ENCODE measurements around the gene RNU1-2. TPM values are rescaled to one million over a fixed set of nuclear protein-coding genes. Genes with fewer than 3 reads are reported as not detected.
"Not testable (repeated sequence)": the region's sequence is repeated elsewhere in the genome, so short reads cannot be mapped to it uniquely, and the experiment has no call there.

Gene RNU1-2
- total and polyA plus RNA-seq, 3 donors from 2014 or later, result under 0.01 to 18.9 (median under 0.01) TPM

DNA sequence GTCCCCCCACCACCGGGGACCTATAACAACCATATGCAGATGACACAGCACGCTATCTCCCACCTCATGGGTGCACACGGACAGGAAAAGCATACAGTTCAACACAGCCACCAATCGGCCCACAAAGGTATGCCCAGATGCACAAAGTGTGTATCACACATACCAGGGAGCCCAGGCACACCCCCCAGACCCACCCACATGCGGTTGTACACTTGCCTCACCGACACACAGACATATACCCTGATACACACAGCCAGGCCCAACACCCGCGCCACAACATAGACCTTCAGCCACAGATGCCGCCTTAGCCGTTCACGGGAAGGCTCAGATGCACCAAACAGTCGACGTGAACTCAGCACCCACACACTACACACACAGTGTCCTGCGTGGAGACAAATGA is 31.5 kb downstream of the RNU1-2 start:
- Histone ChIP-seq H3K27ac (no peak overlapping the region), H3K4me3 (no peak overlapping the region), H3K36me3 (ENCODE audit: low read depth, missing control alignments) (no peaks in the 10 kb centered on the region), H3K9me3 (no peaks in the 10 kb centered on the region), H3K4me1 (no peaks in the 10 kb centered on the region), H3K27me3 (no peaks in the 10 kb centered on the region)
- WGBS, 2 donors, result 82 to 85% methylated on average over 14 of the region's 14 CpGs
- intact Hi-C loops (cut with DNase I; ENCODE audit: low total_unique reads), result no loop called here
- DNase-seq, result no peak
- TF ChIP-seq POLR2A (IDR thresholded peaks at IDR 0.05), result no peak
- TF ChIP-seq, protein P1, sequence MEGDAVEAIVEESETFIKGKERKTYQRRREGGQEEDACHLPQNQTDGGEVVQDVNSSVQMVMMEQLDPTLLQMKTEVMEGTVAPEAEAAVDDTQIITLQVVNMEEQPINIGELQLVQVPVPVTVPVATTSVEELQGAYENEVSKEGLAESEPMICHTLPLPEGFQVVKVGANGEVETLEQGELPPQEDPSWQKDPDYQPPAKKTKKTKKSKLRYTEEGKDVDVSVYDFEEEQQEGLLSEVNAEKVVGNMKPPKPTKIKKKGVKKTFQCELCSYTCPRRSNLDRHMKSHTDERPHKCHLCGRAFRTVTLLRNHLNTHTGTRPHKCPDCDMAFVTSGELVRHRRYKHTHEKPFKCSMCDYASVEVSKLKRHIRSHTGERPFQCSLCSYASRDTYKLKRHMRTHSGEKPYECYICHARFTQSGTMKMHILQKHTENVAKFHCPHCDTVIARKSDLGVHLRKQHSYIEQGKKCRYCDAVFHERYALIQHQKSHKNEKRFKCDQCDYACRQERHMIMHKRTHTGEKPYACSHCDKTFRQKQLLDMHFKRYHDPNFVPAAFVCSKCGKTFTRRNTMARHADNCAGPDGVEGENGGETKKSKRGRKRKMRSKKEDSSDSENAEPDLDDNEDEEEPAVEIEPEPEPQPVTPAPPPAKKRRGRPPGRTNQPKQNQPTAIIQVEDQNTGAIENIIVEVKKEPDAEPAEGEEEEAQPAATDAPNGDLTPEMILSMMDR (IDR thresholded peaks at IDR 0.05), result no peak

DNA sequence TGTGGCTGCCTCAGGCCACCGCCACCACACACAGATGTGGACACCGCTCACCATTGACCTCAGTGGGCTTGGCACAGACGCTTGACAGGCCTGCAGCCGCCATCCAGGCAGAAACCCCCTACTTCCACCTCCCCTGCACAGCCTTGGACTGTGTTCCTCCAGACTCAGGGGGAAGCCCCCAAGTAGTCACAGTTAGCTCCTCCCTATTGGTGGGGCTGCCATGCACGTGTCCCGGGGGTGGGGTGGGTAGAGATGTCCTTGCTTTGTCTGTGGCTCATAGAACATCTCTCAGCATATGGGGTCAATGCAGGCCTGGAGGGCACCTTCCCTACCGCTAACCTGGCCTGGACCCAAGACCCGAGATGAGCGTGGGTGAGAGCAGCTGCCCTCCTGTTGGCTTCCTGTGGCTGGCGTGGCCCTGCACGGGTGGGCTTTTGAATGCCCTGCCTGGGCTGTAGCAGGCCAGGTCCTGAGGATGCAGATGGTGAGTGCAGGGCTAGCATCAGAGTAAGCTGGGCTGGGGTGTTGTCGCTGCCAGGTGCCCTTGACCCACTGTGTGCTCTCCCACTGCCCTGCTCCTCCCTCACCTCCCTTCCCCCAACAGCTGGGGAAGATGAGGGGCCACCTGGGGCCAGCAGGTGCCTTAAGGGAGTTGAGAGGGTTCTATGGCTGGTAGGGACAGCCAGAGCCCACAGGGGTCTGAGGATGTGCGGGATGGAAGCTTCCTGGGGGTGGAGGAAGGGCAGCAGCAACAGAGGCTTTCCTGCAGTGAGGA is 32.1 kb downstream of the RNU1-2 start:
- Histone ChIP-seq H3K4me1 (no peaks in the 10 kb centered on the region), H3K4me3 (no peak overlapping the region), H3K27me3 (no peaks in the 10 kb centered on the region), H3K27ac (no peak overlapping the region), H3K36me3 (ENCODE audit: low read depth, missing control alignments) (no peaks in the 10 kb centered on the region), H3K9me3 (no peaks in the 10 kb centered on the region)
- DNase-seq, result no peak
- 77 to 79% methylated on average over 11 to 13 of the region's 13 CpGs for WGBS, 2 donors
- intact Hi-C loops (cut with DNase I; ENCODE audit: low total_unique reads), result no loop called here
- TF ChIP-seq POLR2A (IDR thresholded peaks at IDR 0.05), result no peak
- TF ChIP-seq, protein P1 (IDR thresholded peaks at IDR 0.05), result no peak

DNA sequence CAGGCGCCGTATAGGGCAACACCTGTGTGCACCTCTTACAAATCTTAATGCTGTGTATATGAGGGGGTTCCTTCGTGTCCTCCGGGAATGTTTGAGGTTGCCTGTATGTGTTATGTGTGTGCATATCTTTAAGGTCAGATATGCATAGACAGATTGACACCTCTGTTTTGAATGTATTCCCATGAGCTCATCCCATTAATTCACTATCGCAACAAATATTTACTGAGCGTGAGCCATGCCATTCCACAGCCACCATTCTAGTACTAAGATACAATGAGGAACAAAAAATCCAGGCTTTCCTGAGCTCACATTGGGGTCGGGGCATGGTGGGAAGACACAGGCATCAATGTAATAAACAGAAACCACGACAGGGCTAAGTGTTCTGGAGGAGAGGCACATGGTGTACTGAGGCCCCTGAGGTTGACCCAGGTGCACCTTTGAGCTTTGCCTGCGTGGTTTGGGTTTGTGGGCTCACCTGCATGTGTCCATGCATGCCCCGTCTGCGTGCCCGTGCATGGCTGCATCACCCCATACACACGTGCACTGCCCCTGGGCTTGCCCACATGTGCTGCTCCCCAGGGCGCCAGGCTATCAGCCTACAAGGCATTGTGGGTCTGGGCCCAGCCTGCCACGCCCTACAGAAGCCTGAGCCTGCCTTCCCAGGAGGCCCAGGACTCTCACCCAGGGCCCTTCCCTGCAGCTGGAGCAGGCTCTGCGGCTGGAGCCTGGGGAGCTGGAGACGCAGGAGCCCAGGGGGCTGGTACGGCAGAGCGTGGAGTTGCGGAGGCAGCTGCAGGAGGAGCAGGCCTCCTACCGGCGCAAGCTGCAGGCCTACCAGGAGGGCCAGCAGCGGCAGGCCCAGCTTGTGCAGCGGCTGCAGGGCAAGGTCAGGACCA is 33.6 kb downstream of the RNU1-2 start:
- H3K4me3 ChIP-seq; DNase-seq; H3K4me1 ChIP-seq; H3K27me3 ChIP-seq; H3K9me3 ChIP-seq; H3K27ac ChIP-seq; H3K36me3 ChIP-seq (ENCODE audit: low read depth, missing control alignments); intact Hi-C loops (cut with DNase I; ENCODE audit: low total_unique reads): not testable (repeated sequence)
- 90 to 94% methylated on average over 24 of the region's 24 CpGs for WGBS, 2 donors

DNA sequence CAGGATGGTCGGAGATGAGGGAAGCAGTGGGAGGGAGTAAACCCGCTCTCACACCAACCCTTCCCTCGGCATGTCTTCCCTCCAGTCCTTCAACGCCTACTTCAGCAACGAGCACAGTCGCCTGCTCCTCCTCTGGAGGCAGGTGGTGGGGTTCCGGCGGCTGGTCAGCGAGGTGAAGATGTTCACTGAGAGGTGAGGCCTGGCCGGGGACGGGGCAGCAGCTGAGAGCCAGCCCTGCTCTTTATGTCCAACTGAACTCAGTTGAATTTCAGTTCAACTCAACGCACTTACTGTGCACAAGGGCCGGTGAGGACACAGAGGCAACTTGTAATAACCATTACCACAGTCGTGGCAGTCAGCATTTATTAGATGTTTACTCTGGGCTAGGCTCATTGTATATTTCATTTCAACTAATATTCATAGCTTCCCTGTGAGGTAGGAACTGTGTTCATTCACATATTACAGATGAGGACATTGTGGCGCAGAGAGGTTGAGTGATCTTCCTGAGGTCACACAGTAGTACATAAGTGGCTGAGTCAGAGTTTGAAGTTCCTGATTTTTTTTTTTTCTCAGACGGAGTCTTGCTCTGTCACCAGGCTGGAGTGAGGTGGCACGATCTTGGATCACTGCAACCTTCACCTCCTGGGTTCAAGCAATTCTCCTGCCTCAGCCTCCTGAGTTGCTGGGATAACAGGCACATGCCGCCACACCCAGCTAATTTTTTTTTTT is 35.6 kb downstream of the RNU1-2 start:
- WGBS, 2 donors, result 86 to 91% methylated on average over 18 of the region's 18 CpGs
- H3K36me3 ChIP-seq (ENCODE audit: low read depth, missing control alignments); H3K27ac ChIP-seq; H3K4me1 ChIP-seq; DNase-seq; intact Hi-C loops (cut with DNase I; ENCODE audit: low total_unique reads); H3K27me3 ChIP-seq; H3K4me3 ChIP-seq; H3K9me3 ChIP-seq: not testable (repeated sequence)

DNA sequence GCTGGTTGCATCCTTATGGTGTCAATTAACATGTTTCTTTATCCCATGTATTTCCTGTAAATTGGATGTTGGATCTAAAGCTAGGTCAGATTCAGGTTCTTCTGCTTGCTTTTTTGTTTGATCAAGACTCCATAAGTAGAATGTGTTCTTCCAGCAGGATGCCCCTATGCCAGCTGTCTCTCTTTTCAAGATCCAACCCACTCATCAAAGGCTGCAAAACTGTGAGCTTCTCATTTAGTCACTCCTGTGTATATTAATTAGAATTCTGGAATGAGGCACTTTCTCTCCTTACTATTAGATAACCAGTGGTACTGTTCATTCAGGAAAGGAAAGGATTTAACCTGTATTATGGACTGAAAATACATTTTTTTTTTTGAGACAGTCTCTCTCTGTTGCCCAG is 38.2 kb downstream of the RNU1-2 start:
- DNase-seq; H3K27me3 ChIP-seq; H3K27ac ChIP-seq; H3K36me3 ChIP-seq (ENCODE audit: low read depth, missing control alignments); H3K4me1 ChIP-seq; intact Hi-C loops (cut with DNase I; ENCODE audit: low total_unique reads); H3K9me3 ChIP-seq; H3K4me3 ChIP-seq: not testable (repeated sequence)

DNA sequence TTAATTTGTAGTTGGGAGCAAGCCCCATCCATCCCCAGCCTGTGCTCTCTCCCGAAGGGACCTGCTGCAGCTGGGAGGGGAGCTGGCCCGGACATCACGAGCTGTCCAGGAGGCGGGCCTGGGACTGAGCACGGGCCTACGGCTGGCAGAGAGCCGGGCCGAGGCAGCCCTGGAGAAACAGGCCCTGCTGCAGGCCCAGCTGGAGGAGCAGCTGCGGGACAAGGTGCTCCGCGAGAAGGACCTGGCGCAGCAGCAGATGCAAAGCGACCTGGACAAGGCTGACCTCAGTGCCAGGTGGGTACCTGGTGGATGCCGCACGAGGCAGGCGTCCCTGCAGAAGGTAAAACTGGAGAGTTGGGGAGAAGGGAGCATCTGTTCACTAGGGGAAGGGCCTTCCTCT is 40.8 kb downstream of the RNU1-2 start:
- H3K4me1 ChIP-seq; H3K27ac ChIP-seq; H3K4me3 ChIP-seq; intact Hi-C loops (cut with DNase I; ENCODE audit: low total_unique reads); H3K27me3 ChIP-seq; H3K9me3 ChIP-seq; H3K36me3 ChIP-seq (ENCODE audit: low read depth, missing control alignments): not testable (repeated sequence)
- 69 to 82% methylated on average over 16 of the region's 16 CpGs for WGBS, 2 donors
- peak; percentile 59 for DNase-seq
